Neural cell (in vitro differentiated cells): ENCODE measurements around the gene GUCA1C. TPM values are rescaled to one million over a fixed set of nuclear protein-coding genes. Genes with fewer than 3 reads are reported as not detected.

Experiments used
- H2AFZ ChIP-seq: fragments of 200-600, 300-800 bp; sonication (generic), shearing (Covaris generic); 2 replicates; pipeline ENCODE4 v1.6.0; 2014; ENCODE audit warnings: low read depth, mild to moderate bottlenecking, antibody characterized with exemption, low read length, moderate library complexity
- H3F3A ChIP-seq: fragments of 200-600 bp; shearing (Covaris generic); 2 replicates; pipeline ENCODE4 v1.6.1; 2016; ENCODE audit warnings: mild to moderate bottlenecking, moderate library complexity, mixed read lengths, antibody characterized with exemption, low read length; ENCODE audit not compliant: insufficient read depth, poor library complexity, severe bottlenecking
- H3K27ac ChIP-seq: fragments of 200-600, 300-800 bp; sonication (generic), shearing (Covaris generic); 2 replicates; pipeline ENCODE4 v1.5.1; 2014; ENCODE audit warnings: mild to moderate bottlenecking, low read length, moderate library complexity
- H3K27me3 ChIP-seq: fragments of 300-800, 200-600 bp; sonication (generic), shearing (Covaris generic); 2 replicates; pipeline ENCODE4 v1.6.0; 2014; ENCODE audit warnings: mild to moderate bottlenecking, low read depth, low read length, moderate library complexity; ENCODE audit not compliant: insufficient read depth
- H3K36me3 ChIP-seq: fragments of 300-800, 200-600 bp; sonication (generic), shearing (Covaris generic); 2 replicates; pipeline ENCODE4 v1.5.1; 2014; ENCODE audit warnings: mild to moderate bottlenecking, antibody characterized with exemption, low read length, moderate library complexity; ENCODE audit not compliant: insufficient read depth
- H3K4me2 ChIP-seq: fragments of 300-800, 200-600 bp; sonication (generic), shearing (Covaris generic); 2 replicates; pipeline ENCODE4 v1.6.0; 2014; ENCODE audit warnings: mild to moderate bottlenecking, low read length
- H3K4me3 ChIP-seq: fragments of 300-800, 200-600 bp; sonication (generic), shearing (Covaris generic); 2 replicates; pipeline ENCODE4 v1.5.1; 2014; ENCODE audit warnings: mild to moderate bottlenecking, low read length, moderate library complexity
- H3K79me2 ChIP-seq: fragments of 200-600 bp; shearing (Covaris generic); replicated peaks from 2 replicates; pipeline ENCODE4 v1.6.0; 2014; ENCODE audit warnings: mild to moderate bottlenecking, low read length, moderate library complexity; ENCODE audit not compliant: insufficient read depth
- H3K9ac ChIP-seq: fragments of 300-800, 200-600 bp; sonication (generic), shearing (Covaris generic); 2 replicates; pipeline ENCODE4 v1.6.1; 2016; ENCODE audit warnings: mild to moderate bottlenecking, low read length, mixed read lengths
- H3K9me2 ChIP-seq: fragments of 200-600 bp; shearing (Covaris generic); 2 replicates; pipeline ENCODE4 v1.6.1; 2016; ENCODE audit warnings: mild to moderate bottlenecking, low read length, mixed read lengths; ENCODE audit not compliant: insufficient read depth
- H3K9me3 ChIP-seq: fragments of 200-600, 300-800 bp; sonication (generic), shearing (Covaris generic); 2 replicates; pipeline ENCODE4 v1.6.1; 2016; ENCODE audit warnings: mild to moderate bottlenecking, mixed run types, low read length, moderate library complexity, mixed read lengths
- H4K20me1 ChIP-seq: fragments of 200-600 bp; shearing (Covaris generic); 2 replicates; pipeline ENCODE4 v1.6.1; 2016; ENCODE audit warnings: mild to moderate bottlenecking, mixed run types; ENCODE audit not compliant: insufficient read depth
- CTCF ChIP-seq: fragments of 450-650 bp; IDR thresholded peaks from 2 replicates; pipeline ENCODE4 v1.5.1; 2014; ENCODE audit warnings: antibody characterized with exemption, mild to moderate bottlenecking, moderate library complexity; ENCODE audit not compliant: poor library complexity, severe bottlenecking
- EP300 ChIP-seq: fragments of 450-650 bp; conservative IDR thresholded peaks from 2 replicates; pipeline ENCODE4 v1.6.1; 2014; ENCODE audit warnings: antibody characterized with exemption, mild to moderate bottlenecking, moderate library complexity; ENCODE audit not compliant: poor library complexity, severe bottlenecking
- EZH2 ChIP-seq: fragments of 200-600, 300-800 bp; shearing (Covaris generic), sonication (generic); IDR thresholded peaks from 2 replicates; pipeline ENCODE4 v1.6.1; 2014; ENCODE audit warnings: antibody characterized with exemption, low read length, borderline replicate concordance, mild to moderate bottlenecking; ENCODE audit not compliant: insufficient read depth, poor library complexity, severe bottlenecking
- MXI1 ChIP-seq: fragments of 450-650 bp; conservative IDR thresholded peaks from 2 replicates; pipeline ENCODE4 v1.6.1; 2014; ENCODE audit warnings: antibody characterized with exemption, mild to moderate bottlenecking; ENCODE audit not compliant: poor library complexity, severe bottlenecking
- POLR2AphosphoS5 ChIP-seq: IDR thresholded peaks from 2 replicates; pipeline ENCODE4 v1.6.1; 2012
- RAD21 ChIP-seq: fragments of 450-650 bp; conservative IDR thresholded peaks from 2 replicates; pipeline ENCODE4 v1.6.1; 2014; ENCODE audit warnings: antibody characterized with exemption, mild to moderate bottlenecking, moderate library complexity
- REST ChIP-seq: IDR thresholded peaks from 2 replicates; pipeline ENCODE4 v1.6.1; 2012; ENCODE audit warnings: borderline replicate concordance
- SMC3 ChIP-seq: fragments of 450-650 bp; conservative IDR thresholded peaks from 2 replicates; pipeline ENCODE4 v1.6.1; 2014; ENCODE audit warnings: antibody characterized with exemption, mild to moderate bottlenecking, moderate library complexity; ENCODE audit not compliant: poor library complexity
- TAF1 ChIP-seq: IDR thresholded peaks from 2 replicates; pipeline ENCODE4 v1.6.1; 2012; ENCODE audit warnings: low read depth
- polyA plus RNA-seq: library from polyadenylated mRNA; depleted of rRNA; stranded (reverse); fragments of >200 nt; gene quantifications from 2 replicates; pipeline ENCODE4 v1.2.3, GENCODE V29; 2014

GUCA1C gene
- polyA plus RNA-seq, 1 donor from 2014 or later, result not detected

GRCh38 chr3:108936924-108937689 is 16.6 kb downstream of the GUCA1C start:
- Histone ChIP-seq H3K4me3 (no peak overlapping the region), H4K20me1 (no peaks in the 10 kb centered on the region), H3K27ac (no peak overlapping the region), H3K79me2 (no peaks in the 10 kb centered on the region), H3K9me2 (no peaks in the 10 kb centered on the region), H3K36me3 (no peaks in the 10 kb centered on the region), H3K27me3 (no peaks in the 10 kb centered on the region), H3K4me2 (no peak overlapping the region), H3F3A (no peaks in the 10 kb centered on the region), H3K9me3 (no peaks in the 10 kb centered on the region), H2AFZ (no peak overlapping the region), H3K9ac (no peak overlapping the region)
- TF ChIP-seq MXI1 (no peak), POLR2AphosphoS5 (no peak), EZH2 (no peak), REST (no peak), SMC3 (no peak), EP300 (no peak), TAF1 (no peak), CTCF (no peak), RAD21 (no peak)

GRCh38 chr3:108931035-108931434 is 22.6 kb downstream of the GUCA1C start:
- Histone ChIP-seq H3K9me2 (no peaks in the 10 kb centered on the region), H3K27ac (no peak overlapping the region)

More at GRCh38 chr3:108931035-108931434, 22.6 kb downstream of the GUCA1C start:
- TF ChIP-seq POLR2AphosphoS5 (no peak), EZH2 (no peak), CTCF (no peak), REST (no peak), SMC3 (no peak), MXI1 (no peak)
- H3K9me3 ChIP-seq, result no peaks in the 10 kb centered on the region
- no peak overlapping the region for H3K9ac ChIP-seq
- no peaks in the 10 kb centered on the region for H3K79me2 ChIP-seq
- no peaks in the 10 kb centered on the region for H4K20me1 ChIP-seq
- no peaks in the 10 kb centered on the region for H3F3A ChIP-seq
- no peak overlapping the region for H2AFZ ChIP-seq
- H3K36me3 ChIP-seq, result no peaks in the 10 kb centered on the region
- H3K4me2 ChIP-seq, result no peak overlapping the region
- no peak overlapping the region for H3K4me3 ChIP-seq
- no peaks in the 10 kb centered on the region for H3K27me3 ChIP-seq
